HG02642 (cell line): ENCODE data around the gene FXYD6.

Experiments used
- ATAC-seq: cut with Tn5 transposase; IDR thresholded peaks from one replicate; pipeline ENCODE4 v1.9.1; 2021; ENCODE audit warnings: mild to moderate bottlenecking; ENCODE audit not compliant: unreplicated experiment, poor library complexity

Gene FXYD6

GRCh38 chr11:117796872-117797529 lies 79.5 kb downstream of the FXYD6 start, which contains the start of gene DSCAML1:
DSCAML1 (minus strand) TSS chr11:117797216; CDS start chr11:117797079, 137 bp downstream.
- ATAC-seq, result no peak

GRCh38 chr11:117796456-117796871 lies 80.0 kb downstream of the FXYD6 start:
- no peak for ATAC-seq

GRCh38 chr11:117795638-117796455 lies 80.6 kb downstream of the FXYD6 start:
- ATAC-seq, result no peak

- ATAC-seq, result no peak
Observed at GRCh38 chr11:117794772-117795629, 81.5 kb downstream of the FXYD6 start.

GRCh38 chr11:117794135-117794534 lies 82.3 kb downstream of the FXYD6 start:
- ATAC-seq, result no peak

GRCh38 chr11:117793583-117793982 lies 82.9 kb downstream of the FXYD6 start:
- ATAC-seq, result no peak

GRCh38 chr11:117792992-117793391 lies 83.5 kb downstream of the FXYD6 start:
- no peak for ATAC-seq

- no peak for ATAC-seq
Observed at GRCh38 chr11:117792241-117792640, 84.2 kb downstream of the FXYD6 start.

- ATAC-seq, result no peak
Observed at GRCh38 chr11:117790279-117790678, 86.2 kb downstream of the FXYD6 start.

- no peak for ATAC-seq
Observed at GRCh38 chr11:117789241-117789640, 87.2 kb downstream of the FXYD6 start.
